HEK293 (cell line): ENCODE results near the gene PNMA8A.

ENCODE experiments used
- CTCF ChIA-PET: fragments of 350-600 bp; formaldehyde crosslinking; extraction: SDS; loops from one replicate; lab custom pipeline; 2021; ENCODE audit warnings: antibody characterized with exemption; lab: Yijun Ruan, JAX
- POLR2A ChIA-PET: fragments of 300-600 bp; formaldehyde crosslinking; extraction: SDS; loops from one replicate; lab custom pipeline; 2020; ENCODE audit warnings: antibody characterized with exemption, inconsistent platforms; lab: Yijun Ruan, JAX
- H3K27ac ChIP-seq: fragments of 200-500 bp; sonication (Bioruptor generic); 2 replicates; pipeline ENCODE4 v1.5.1; 2014; ENCODE audit warnings: low read depth, low read length, control low read depth, inconsistent platforms; ENCODE audit errors: extremely low read depth
- H3K36me3 ChIP-seq, 2 experiments: fragments of 200-500 bp in 1 of 2; sonication (Bioruptor generic) in 1 of 2; 1 replicate in 1 of 2; 2 replicates in 1 of 2; pipeline ENCODE4 v1.5.1; 2014 to 2017; ENCODE audit warnings: inconsistent platforms in 2 of 2, low read length in 2 of 2; ENCODE audit not compliant: control insufficient read depth in 2 of 2, insufficient read depth in 1 of 2
- H3K4me1 ChIP-seq: fragments of 200-500 bp; sonication (Bioruptor generic); 2 replicates; pipeline ENCODE4 v1.5.1; 2014; ENCODE audit warnings: mild to moderate bottlenecking, low read length, inconsistent platforms; ENCODE audit not compliant: control insufficient read depth, insufficient read depth
- H3K4me3 ChIP-seq: 2 replicates; pipeline ENCODE4 v1.5.1; 2011; ENCODE audit warnings: low read depth, mild to moderate bottlenecking, control low read depth, low read length, moderate library complexity
- H3K9me3 ChIP-seq: fragments of 200-500 bp; sonication (Bioruptor generic); 2 replicates; pipeline ENCODE4 v1.5.1; 2014; ENCODE audit warnings: low read depth, low read length, inconsistent platforms; ENCODE audit not compliant: control insufficient read depth, insufficient read depth
- CTCF ChIP-seq: fragments of 450-650 bp; formaldehyde crosslinking; IDR thresholded peaks from 2 replicates; pipeline ENCODE4 v1.5.1; 2016; ENCODE audit warnings: missing biosample characterization, missing genetic modification characterization
- GLI4 ChIP-seq: fragments of 450-650 bp; formaldehyde crosslinking; IDR thresholded peaks from 2 replicates; pipeline ENCODE4 v1.5.1; 2016; ENCODE audit warnings: missing biosample characterization, missing genetic modification characterization
- PRDM4 ChIP-seq: fragments of 450-650 bp; formaldehyde crosslinking; IDR thresholded peaks from 2 replicates; pipeline ENCODE4 v1.5.1; 2017; ENCODE audit warnings: missing biosample characterization, missing genetic modification characterization
- RBAK ChIP-seq: fragments of 450-650 bp; formaldehyde crosslinking; IDR thresholded peaks from 2 replicates; pipeline ENCODE4 v1.5.1; 2016; ENCODE audit warnings: missing biosample characterization, missing genetic modification characterization
- WT1 ChIP-seq: fragments of 450-650 bp; formaldehyde crosslinking; IDR thresholded peaks from 2 replicates; pipeline ENCODE4 v1.5.1; 2016; ENCODE audit warnings: missing biosample characterization, missing genetic modification characterization
- ZBTB1 ChIP-seq: fragments of 450-650 bp; formaldehyde crosslinking; IDR thresholded peaks from 2 replicates; pipeline ENCODE4 v1.5.1; 2016; ENCODE audit warnings: missing biosample characterization, missing genetic modification characterization
- ZBTB48 ChIP-seq: fragments of 450-650 bp; formaldehyde crosslinking; IDR thresholded peaks from 2 replicates; pipeline ENCODE4 v1.5.1; 2016; ENCODE audit warnings: missing biosample characterization, missing genetic modification characterization
- ZFP3 ChIP-seq: fragments of 450-650 bp; formaldehyde crosslinking; IDR thresholded peaks from 2 replicates; pipeline ENCODE4 v1.5.1; 2016; ENCODE audit warnings: low read depth, missing biosample characterization, missing genetic modification characterization
- ZIC2 ChIP-seq: fragments of 450-650 bp; formaldehyde crosslinking; IDR thresholded peaks from 2 replicates; pipeline ENCODE4 v1.5.1; 2016; ENCODE audit warnings: missing biosample characterization, missing genetic modification characterization
- ZNF132 ChIP-seq: fragments of 450-650 bp; formaldehyde crosslinking; IDR thresholded peaks from 2 replicates; pipeline ENCODE4 v1.5.1; 2017; ENCODE audit warnings: missing biosample characterization, missing genetic modification characterization, borderline replicate concordance
- ZNF140 ChIP-seq: fragments of 450-650 bp; formaldehyde crosslinking; IDR thresholded peaks from 2 replicates; pipeline ENCODE4 v1.5.1; 2016; ENCODE audit warnings: missing biosample characterization, missing genetic modification characterization
- ZNF157 ChIP-seq: fragments of 450-650 bp; formaldehyde crosslinking; IDR thresholded peaks from 2 replicates; pipeline ENCODE4 v1.5.1; 2016; ENCODE audit warnings: missing biosample characterization, missing genetic modification characterization
- ZNF292 ChIP-seq: fragments of 450-650 bp; formaldehyde crosslinking; IDR thresholded peaks from 2 replicates; pipeline ENCODE4 v1.5.1; 2016; ENCODE audit warnings: low read depth, missing biosample characterization, missing genetic modification characterization, borderline replicate concordance
- ZNF302 ChIP-seq: fragments of 450-650 bp; formaldehyde crosslinking; IDR thresholded peaks from 2 replicates; pipeline ENCODE4 v1.5.1; 2016; ENCODE audit warnings: missing biosample characterization, missing genetic modification characterization, low read depth
- ZNF416 ChIP-seq: fragments of 450-650 bp; formaldehyde crosslinking; IDR thresholded peaks from 2 replicates; pipeline ENCODE4 v1.5.1; 2016; ENCODE audit warnings: missing biosample characterization, missing genetic modification characterization
- ZNF423 ChIP-seq: fragments of 450-650 bp; formaldehyde crosslinking; IDR thresholded peaks from 2 replicates; pipeline ENCODE4 v1.5.1; 2016; ENCODE audit warnings: missing biosample characterization, missing genetic modification characterization
- ZNF549 ChIP-seq: fragments of 450-650 bp; IDR thresholded peaks from 2 replicates; pipeline ENCODE4 v1.5.1; 2018; ENCODE audit warnings: missing biosample characterization, missing genetic modification characterization, mild to moderate bottlenecking, inconsistent platforms, moderate library complexity
- ZNF558 ChIP-seq: fragments of 450-650 bp; formaldehyde crosslinking; IDR thresholded peaks from 2 replicates; pipeline ENCODE4 v1.5.1; 2016; ENCODE audit warnings: missing biosample characterization, missing genetic modification characterization
- ZNF560 ChIP-seq: fragments of 450-650 bp; formaldehyde crosslinking; IDR thresholded peaks from 2 replicates; pipeline ENCODE4 v1.5.1; 2017; ENCODE audit warnings: missing biosample characterization, missing genetic modification characterization, borderline replicate concordance
- ZNF561 ChIP-seq: fragments of 450-650 bp; IDR thresholded peaks from 2 replicates; pipeline ENCODE4 v1.5.1; 2018; ENCODE audit warnings: missing biosample characterization, missing genetic modification characterization, borderline replicate concordance
- ZNF658 ChIP-seq: fragments of 450-650 bp; formaldehyde crosslinking; IDR thresholded peaks from 2 replicates; pipeline ENCODE4; 2016; ENCODE audit warnings: missing biosample characterization, missing genetic modification characterization
- ZNF701 ChIP-seq: fragments of 450-650 bp; formaldehyde crosslinking; IDR thresholded peaks from 2 replicates; pipeline ENCODE4 v1.5.1; 2016; ENCODE audit warnings: missing biosample characterization, missing genetic modification characterization
- ZNF76 ChIP-seq: fragments of 450-650 bp; formaldehyde crosslinking; IDR thresholded peaks from 2 replicates; pipeline ENCODE4; 2016; ENCODE audit warnings: low read depth, missing biosample characterization, missing genetic modification characterization, borderline replicate concordance
- ZNF792 ChIP-seq: fragments of 450-650 bp; formaldehyde crosslinking; IDR thresholded peaks from 2 replicates; pipeline ENCODE4 v1.5.1; 2016; ENCODE audit warnings: missing biosample characterization, missing genetic modification characterization
- ZSCAN30 ChIP-seq: fragments of 450-650 bp; IDR thresholded peaks from 2 replicates; pipeline ENCODE4 v1.5.1; 2018; ENCODE audit warnings: missing biosample characterization, mild to moderate bottlenecking, missing genetic modification characterization, moderate library complexity

Gene PNMA8A

GRCh38 chr19:46453661-46454060, 17.7 kb downstream of the PNMA8A start (continued):
- TF ChIP-seq PRDM4 (tag by site-specific recombination) = no peak
- no peak for TF ChIP-seq ZBTB48 (tag by site-specific recombination)
- no peak for TF ChIP-seq ZBTB1 (tag by site-specific recombination)

- Histone ChIP-seq H3K4me1 (no peaks in the 10 kb centered on the region), H3K9me3 (no peaks in the 10 kb centered on the region), H3K36me3 (no peaks in the 10 kb centered on the region), H3K4me3 (no peak overlapping the region), H3K27ac (no peak overlapping the region)
- TF ChIP-seq ZNF792 (no peak), ZSCAN30 (no peak), ZNF560 (tag by site-specific recombination) (no peak), ZBTB48 (tag by site-specific recombination) (no peak), ZFP3 (tag by site-specific recombination) (no peak), CTCF (tag by site-specific recombination) (no peak), ZIC2 (tag by site-specific recombination) (no peak), ZNF558 (tag by site-specific recombination) (no peak), ZNF76 (tag by site-specific recombination) (no peak), ZNF423 (tag by site-specific recombination) (no peak)
- ChIA-PET POLR2A (no interaction called here), CTCF (interaction anchor here (0.7 to 2.1 kb wide), 4 partner anchors 48 to 1113 kb away, joined by 3 to 6 read pairs (median 4); no protein-coding TSS in a partner anchor)
Measured at GRCh38 chr19:46452186-46452585, 19.2 kb downstream of the PNMA8A start.

GRCh38 chr19:46451352-46451751, 20.0 kb downstream of the PNMA8A start:
- H3K9me3 ChIP-seq = no peaks in the 10 kb centered on the region
- H3K27ac ChIP-seq = no peak overlapping the region
- no peaks in the 10 kb centered on the region for H3K4me1 ChIP-seq
- TF ChIP-seq ZNF140 (tag by site-specific recombination) (peak; percentile 78), ZNF157 (tag by site-specific recombination) (no peak)
- H3K36me3 ChIP-seq = no peaks in the 10 kb centered on the region
- H3K4me3 ChIP-seq = no peak overlapping the region
- ChIA-PET CTCF (interaction anchor here (0.6 to 2.1 kb wide), 5 partner anchors 55 to 171 kb away, joined by 3 to 6 read pairs (median 3); no protein-coding TSS in a partner anchor), POLR2A (interaction anchor here (0.6 kb wide), 1 partner anchor 214 kb away, joined by 3 read pairs; no protein-coding TSS in a partner anchor)

GRCh38 chr19:46450737-46451136, 20.6 kb downstream of the PNMA8A start:
- CTCF ChIA-PET = interaction anchor here (0.6 to 2.1 kb wide), 4 partner anchors 55 to 171 kb away, joined by 3 to 6 read pairs (median 4); no protein-coding TSS in a partner anchor
- Histone ChIP-seq H3K27ac (no peak overlapping the region), H3K4me3 (no peak overlapping the region), H3K36me3 (no peaks in the 10 kb centered on the region)
- TF ChIP-seq ZNF561 (tag by site-specific recombination) = no peak
- no peak for TF ChIP-seq WT1
- TF ChIP-seq ZNF76 (tag by site-specific recombination) = no peak
- TF ChIP-seq ZNF292 = no peak
- TF ChIP-seq ZNF658 (tag by site-specific recombination) = no peak
- no peak for TF ChIP-seq ZNF132 (tag by site-specific recombination)
- no peak for TF ChIP-seq GLI4
- TF ChIP-seq RBAK = no peak
- no peak for TF ChIP-seq ZNF701 (tag by site-specific recombination)
- no peak for TF ChIP-seq ZNF302 (tag by site-specific recombination)
- no peak for TF ChIP-seq ZNF549
- TF ChIP-seq ZNF416 = no peak
- TF ChIP-seq, all 188 proteins: peak for 0
- Histone ChIP-seq H3K4me1 (no peaks in the 10 kb centered on the region), H3K9me3 (no peaks in the 10 kb centered on the region)
- POLR2A ChIA-PET = no interaction called here
